Uterus (tissue), 2 donors: ENCODE data around the gene ATF6B.

ENCODE experiments used
- POLR2A ChIP-seq, 2 donors: fragments of 450-650 bp; IDR thresholded peaks; one replicate each; pipeline ENCODE4 v1.6.1; 2016; ENCODE audit warnings: antibody characterized with exemption in 2 of 2, mild to moderate bottlenecking in 1 of 2, moderate library complexity in 1 of 2
- TF ChIP-seq, protein P1 (sequence below), 4 experiments: fragments of 200-600 bp in 2 of 4; fragments of 450-650 bp in 2 of 4; sonication (generic) in 2 of 4; IDR thresholded peaks; one replicate each; pipeline ENCODE4 v1.5.1; 2016 to 2019; ENCODE audit warnings: antibody characterized with exemption in 4 of 4, mild to moderate bottlenecking in 2 of 4, moderate library complexity in 1 of 4

DNA sequence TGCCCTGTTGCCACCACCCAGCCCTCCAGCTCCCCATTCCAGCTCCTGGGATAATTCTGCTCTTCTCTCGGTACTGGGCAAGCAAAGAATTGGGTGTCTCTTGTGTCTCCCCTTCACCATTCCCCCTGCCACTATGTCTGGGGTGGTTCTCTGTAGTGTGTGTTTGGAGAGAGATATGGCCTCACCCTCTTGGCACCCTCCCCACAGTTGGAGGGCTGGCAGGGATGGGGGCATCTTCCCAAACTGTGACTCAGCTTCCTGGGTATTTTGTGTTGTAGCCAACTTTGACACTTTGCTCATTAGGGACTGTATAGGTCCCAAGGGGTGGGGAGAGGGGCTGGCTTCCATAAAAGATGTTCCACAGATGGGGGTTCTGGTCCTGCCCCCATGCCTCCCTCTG, 20.6 kb downstream of the ATF6B start:
- TF ChIP-seq, protein P1, sequence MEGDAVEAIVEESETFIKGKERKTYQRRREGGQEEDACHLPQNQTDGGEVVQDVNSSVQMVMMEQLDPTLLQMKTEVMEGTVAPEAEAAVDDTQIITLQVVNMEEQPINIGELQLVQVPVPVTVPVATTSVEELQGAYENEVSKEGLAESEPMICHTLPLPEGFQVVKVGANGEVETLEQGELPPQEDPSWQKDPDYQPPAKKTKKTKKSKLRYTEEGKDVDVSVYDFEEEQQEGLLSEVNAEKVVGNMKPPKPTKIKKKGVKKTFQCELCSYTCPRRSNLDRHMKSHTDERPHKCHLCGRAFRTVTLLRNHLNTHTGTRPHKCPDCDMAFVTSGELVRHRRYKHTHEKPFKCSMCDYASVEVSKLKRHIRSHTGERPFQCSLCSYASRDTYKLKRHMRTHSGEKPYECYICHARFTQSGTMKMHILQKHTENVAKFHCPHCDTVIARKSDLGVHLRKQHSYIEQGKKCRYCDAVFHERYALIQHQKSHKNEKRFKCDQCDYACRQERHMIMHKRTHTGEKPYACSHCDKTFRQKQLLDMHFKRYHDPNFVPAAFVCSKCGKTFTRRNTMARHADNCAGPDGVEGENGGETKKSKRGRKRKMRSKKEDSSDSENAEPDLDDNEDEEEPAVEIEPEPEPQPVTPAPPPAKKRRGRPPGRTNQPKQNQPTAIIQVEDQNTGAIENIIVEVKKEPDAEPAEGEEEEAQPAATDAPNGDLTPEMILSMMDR (IDR thresholded peaks at IDR 0.05): no peak
- no peak for TF ChIP-seq POLR2A (IDR thresholded peaks at IDR 0.05)
